Activated CD8-positive, alpha-beta T cell treated with anti-CD3 and anti-CD28 coated beads, Interleukin-2, amount 10 ng/mL, durations not matched to agents 7 days and 5 days (primary cell): ENCODE results near the gene ZNF429. TPM values are rescaled to one million over a fixed set of nuclear protein-coding genes. Genes with fewer than 3 reads are reported as not detected.
A peak's percentile ranks its signal among the peaks of the same experiment; 100 is the strongest.
"Not testable (repeated sequence)": the region's sequence is repeated elsewhere in the genome, so short reads cannot be mapped to it uniquely, and the experiment has no call there.

Source experiments
- ATAC-seq: fragments of 150-1000 bp; cut with Tn5 transposase; one replicate; pipeline ENCODE4 v1.10.0; 2021; ENCODE audit warnings: moderate library complexity
- CTCF ChIA-PET: fragments of 350-600 bp; sonication (Branson Sonifier 250); formaldehyde crosslinking; loops from one replicate; lab custom pipeline; 2021; ENCODE audit warnings: antibody characterized with exemption; lab: Charles Lee
- POLR2A ChIA-PET: fragments of 350-600 bp; sonication (Branson Sonifier 250); formaldehyde crosslinking; loops from one replicate; lab custom pipeline; 2021; ENCODE audit warnings: antibody characterized with exemption; lab: Charles Lee
- DNase-seq: peaks from one replicate; pipeline ENCODE4 v3.0.0-alpha.2; 2020
- H3K27ac Mint-ChIP-seq: one replicate; pipeline ENCODE4 v1.8.0; 2021; ENCODE audit warnings: mild to moderate bottlenecking, mixed read lengths
- H3K27me3 Mint-ChIP-seq: one replicate; pipeline ENCODE4 v1.8.0; 2021; ENCODE audit warnings: low read depth, mixed read lengths
- H3K36me3 Mint-ChIP-seq: one replicate; pipeline ENCODE4 v1.8.0; 2021; ENCODE audit warnings: low read depth, mixed read lengths
- H3K4me1 Mint-ChIP-seq: one replicate; pipeline ENCODE4 v1.8.0; 2021; ENCODE audit warnings: low read depth, mixed read lengths
- H3K4me3 Mint-ChIP-seq: one replicate; pipeline ENCODE4 v1.8.0; 2021; ENCODE audit warnings: mild to moderate bottlenecking, mixed read lengths
- H3K9me3 Mint-ChIP-seq: one replicate; pipeline ENCODE4 v1.8.0; 2022; ENCODE audit warnings: mixed read lengths; ENCODE audit not compliant: insufficient read depth
- total RNA-seq, 2 experiments: library from RNA; stranded (reverse); gene quantifications; one replicate each; pipeline ENCODE4 v1.2.3, GENCODE V29; 2021

Gene ZNF429
- total RNA-seq, 2 experiments from 2014 or later: 13.0 to 14.0 TPM

DNA sequence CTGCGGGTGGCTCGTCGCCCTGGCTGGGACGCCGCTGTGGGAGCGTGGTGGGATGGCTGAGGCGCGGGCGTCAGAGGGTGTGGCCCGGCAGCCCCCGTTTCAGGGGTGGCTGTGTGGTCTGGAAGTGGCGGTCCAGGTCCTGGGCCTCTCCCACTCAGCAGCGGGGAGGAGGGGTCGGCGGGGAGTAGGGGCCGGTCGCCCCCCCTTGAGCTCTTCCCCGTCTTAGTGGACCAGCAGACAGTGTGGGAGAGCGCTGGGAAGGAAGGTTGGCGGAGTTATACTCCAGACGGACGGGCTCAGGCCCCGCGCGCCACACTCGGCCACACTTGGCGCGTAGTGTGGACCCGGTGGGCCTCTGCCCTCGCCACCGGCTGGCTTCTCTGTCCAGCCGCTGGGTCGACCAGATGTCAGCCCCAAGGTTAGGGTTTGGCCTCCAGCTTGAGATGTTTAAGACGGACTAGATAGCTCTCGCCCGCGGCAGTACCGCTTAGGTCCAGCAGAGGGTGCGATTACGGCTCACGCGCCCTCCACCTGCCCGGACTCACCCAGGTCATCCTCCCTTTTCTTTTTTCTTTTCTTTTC is 21.7 kb upstream of the ZNF429 start:
- Mint-ChIP-seq H3K4me3 (no peak overlapping the region), H3K27ac (no peak overlapping the region), H3K9me3 (peaks cover 3% of the 10 kb centered on the region), H3K27me3 (no peaks in the 10 kb centered on the region), H3K4me1 (peaks cover 2% of the 10 kb centered on the region), H3K36me3 (peaks cover 28% of the 10 kb centered on the region)
- no peak for ATAC-seq
- ChIA-PET POLR2A (interaction anchor here (0.9 kb wide), 1 partner anchor 296 kb away, joined by 3 read pairs; no protein-coding TSS in a partner anchor), CTCF (interaction anchor here (0.7 to 2.0 kb wide), 7 partner anchors 9 to 296 kb away, joined by 3 to 12 read pairs (median 3); partner anchors contain the start of gene ZNF429)
- peak; percentile 64 for DNase-seq

DNA sequence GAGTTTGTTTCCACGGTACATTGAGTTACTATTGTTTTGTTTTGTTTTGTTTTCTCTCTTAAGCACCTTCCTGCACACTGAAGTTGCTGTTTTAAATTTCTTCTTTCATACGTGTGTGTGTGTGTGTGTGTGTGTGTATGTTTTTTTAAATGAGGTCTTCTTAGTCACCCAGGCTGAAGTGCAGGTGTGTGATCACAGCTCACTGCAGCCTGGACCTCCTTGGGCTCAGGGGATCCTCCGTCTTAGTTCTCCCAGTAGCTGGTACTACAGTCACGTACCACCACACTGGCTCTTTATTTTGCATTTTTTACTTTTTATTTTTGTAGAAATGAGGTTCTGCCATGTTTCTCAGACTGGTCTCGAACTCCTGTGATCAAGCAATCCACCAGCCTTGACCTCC is 20.8 kb upstream of the ZNF429 start:
- Mint-ChIP-seq H3K4me1 (peaks cover 2% of the 10 kb centered on the region), H3K9me3 (peaks cover 3% of the 10 kb centered on the region), H3K27ac (no peak overlapping the region), H3K27me3 (no peaks in the 10 kb centered on the region), H3K4me3 (no peak overlapping the region), H3K36me3 (peaks cover 30% of the 10 kb centered on the region)
- ATAC-seq (no peak), DNase-seq (no peak)
- ChIA-PET CTCF (interaction anchor here (1.5 kb wide), 1 partner anchor 85 kb away, joined by 3 read pairs; no protein-coding TSS in a partner anchor), POLR2A (interaction anchor here (0.9 kb wide), 1 partner anchor 21 kb away, joined by 3 read pairs; the partner anchor contains the start of gene ZNF429)

DNA sequence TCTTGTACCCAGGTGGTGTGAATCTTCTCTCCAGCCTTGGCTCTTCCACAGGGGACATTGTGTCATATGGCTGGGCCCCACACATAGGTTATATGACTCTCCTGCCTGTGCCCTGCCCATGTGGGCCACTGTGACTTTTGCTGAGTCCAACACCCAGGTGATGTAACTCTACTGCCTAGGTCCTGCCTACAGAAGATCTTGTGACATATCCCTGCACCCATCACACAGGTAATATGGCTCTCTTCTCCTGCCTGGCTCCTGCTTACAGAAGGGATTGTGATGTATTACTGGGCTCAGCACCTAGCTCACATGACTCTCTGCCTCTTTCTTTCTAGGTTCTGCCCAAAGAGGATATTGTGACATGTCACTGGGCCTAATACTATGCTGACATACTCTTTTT is 19.5 kb upstream of the ZNF429 start:
- no peaks in the 10 kb centered on the region for H3K27me3 Mint-ChIP-seq
- POLR2A ChIA-PET: no interaction called here

DNA sequence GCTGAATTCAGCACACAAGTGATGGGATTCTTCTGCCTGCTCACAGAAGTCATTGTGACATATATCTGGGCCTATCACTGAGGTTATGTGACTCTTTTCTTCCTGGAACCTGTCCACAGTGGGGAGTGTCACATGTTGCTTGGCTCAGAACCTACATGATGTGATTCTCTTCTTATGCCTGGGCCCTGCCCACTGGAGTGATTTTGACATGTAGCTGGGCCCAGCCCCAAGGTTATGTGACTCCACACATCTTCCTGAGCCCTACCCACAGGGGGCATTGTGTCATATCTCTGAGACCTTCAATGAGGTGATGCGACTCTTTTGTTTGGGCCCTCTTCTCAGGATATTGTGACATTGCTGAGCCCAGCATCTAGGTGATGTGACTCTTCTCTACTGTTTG is 17.4 kb upstream of the ZNF429 start:
- ChIA-PET CTCF (no interaction called here), POLR2A (no interaction called here)
- peaks cover 36% of the 10 kb centered on the region for H3K36me3 Mint-ChIP-seq
- H3K4me3 Mint-ChIP-seq: no peak overlapping the region
- H3K9me3 Mint-ChIP-seq: peaks cover 3% of the 10 kb centered on the region
- H3K27me3 Mint-ChIP-seq: no peaks in the 10 kb centered on the region
- H3K27ac Mint-ChIP-seq: no peak overlapping the region
- H3K4me1 Mint-ChIP-seq: no peaks in the 10 kb centered on the region
- DNase-seq: no peak
- ATAC-seq: no peak

More for the DNA sequence above, 19.5 kb upstream of the ZNF429 start:
- Mint-ChIP-seq H3K9me3 (peaks cover 3% of the 10 kb centered on the region), H3K4me1 (peaks cover 2% of the 10 kb centered on the region), H3K4me3 (no peak overlapping the region), H3K36me3 (peaks cover 42% of the 10 kb centered on the region), H3K27ac (no peak overlapping the region)
- no peak for DNase-seq
- no peak for ATAC-seq
- CTCF ChIA-PET: no interaction called here

DNA sequence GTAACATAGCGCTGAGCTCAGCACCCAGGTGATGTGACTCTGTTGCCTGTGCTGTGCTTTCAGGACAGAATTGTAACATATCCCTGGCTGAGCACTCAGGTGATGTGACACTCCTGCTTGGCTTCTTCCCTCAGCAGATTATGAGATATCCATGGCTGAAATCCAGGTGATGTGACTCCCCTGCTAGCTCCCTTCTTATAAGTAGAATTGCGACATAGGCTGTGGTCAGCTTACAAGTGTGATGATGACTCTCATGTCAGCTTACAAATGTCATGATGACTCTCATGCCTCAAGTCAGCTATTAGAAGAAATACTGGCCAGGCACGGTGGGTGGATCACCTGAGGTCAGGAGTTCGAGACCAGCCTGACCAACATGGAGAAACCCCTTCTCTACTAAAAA is 14.3 kb upstream of the ZNF429 start:
- Mint-ChIP-seq H3K4me1 (no peaks in the 10 kb centered on the region), H3K9me3 (no peaks in the 10 kb centered on the region), H3K36me3 (peaks cover 47% of the 10 kb centered on the region), H3K4me3 (no peak overlapping the region), H3K27me3 (no peaks in the 10 kb centered on the region), H3K27ac (no peak overlapping the region)
- ChIA-PET POLR2A (interaction anchor here (0.7 kb wide), 1 partner anchor 15 kb away, joined by 3 read pairs; no protein-coding TSS in a partner anchor), CTCF (no interaction called here)
- no peak for ATAC-seq
- DNase-seq: no peak

DNA sequence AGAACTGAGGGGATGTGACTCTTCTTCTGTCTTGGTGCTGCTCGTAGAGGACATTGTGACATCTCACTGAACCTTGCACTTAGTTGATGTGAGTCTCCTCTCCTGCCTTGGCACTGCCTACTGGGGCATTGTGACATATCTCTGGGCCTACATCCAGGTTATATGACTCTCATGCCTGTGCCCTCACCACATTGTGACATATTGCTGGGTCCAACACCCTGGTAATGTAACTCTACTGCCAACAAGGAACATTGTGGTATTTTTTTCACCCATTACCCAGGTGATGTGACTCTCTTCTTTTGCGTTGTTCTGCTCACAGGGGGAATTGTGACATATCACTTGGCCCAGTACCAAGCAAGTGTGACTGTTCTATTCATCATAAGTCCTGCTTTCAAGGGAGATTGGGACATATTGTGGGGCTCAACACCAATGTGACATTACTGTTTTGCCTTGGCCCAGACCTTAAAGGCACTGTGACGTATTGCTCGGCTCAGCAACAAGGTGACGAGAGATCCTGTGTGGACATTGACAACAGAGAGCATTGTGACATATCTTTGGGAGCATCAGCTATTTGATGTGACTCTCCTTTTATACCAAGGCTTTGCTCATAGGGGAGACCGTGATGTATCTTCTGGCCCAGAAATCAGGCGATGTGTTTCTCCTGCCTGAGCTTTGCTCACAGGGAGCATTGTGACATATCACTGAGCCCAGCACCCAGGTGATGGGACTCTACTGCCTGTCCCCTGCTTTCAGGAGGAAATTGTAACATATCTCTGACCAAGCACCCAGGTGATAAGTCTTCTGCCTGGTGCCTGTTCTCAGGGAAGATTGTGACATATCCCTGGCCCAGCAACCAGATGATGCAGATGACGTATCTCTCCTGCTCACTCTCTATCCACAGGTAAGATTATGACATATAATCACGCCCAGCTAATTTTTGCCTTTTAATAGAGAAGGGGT is 12.2 kb upstream of the ZNF429 start:
- H3K27me3 Mint-ChIP-seq: no peaks in the 10 kb centered on the region
- H3K4me3 Mint-ChIP-seq: no peak overlapping the region
- H3K27ac Mint-ChIP-seq: no peak overlapping the region
- ATAC-seq (no peak), DNase-seq (no peak)
- H3K4me1 Mint-ChIP-seq: no peaks in the 10 kb centered on the region
- ChIA-PET CTCF (interaction anchor here (2.4 kb wide), 1 partner anchor 12 kb away, joined by 7 read pairs; the partner anchor contains the start of gene ZNF429), POLR2A (no interaction called here)
- no peaks in the 10 kb centered on the region for H3K9me3 Mint-ChIP-seq
- H3K36me3 Mint-ChIP-seq: peaks cover 55% of the 10 kb centered on the region

DNA sequence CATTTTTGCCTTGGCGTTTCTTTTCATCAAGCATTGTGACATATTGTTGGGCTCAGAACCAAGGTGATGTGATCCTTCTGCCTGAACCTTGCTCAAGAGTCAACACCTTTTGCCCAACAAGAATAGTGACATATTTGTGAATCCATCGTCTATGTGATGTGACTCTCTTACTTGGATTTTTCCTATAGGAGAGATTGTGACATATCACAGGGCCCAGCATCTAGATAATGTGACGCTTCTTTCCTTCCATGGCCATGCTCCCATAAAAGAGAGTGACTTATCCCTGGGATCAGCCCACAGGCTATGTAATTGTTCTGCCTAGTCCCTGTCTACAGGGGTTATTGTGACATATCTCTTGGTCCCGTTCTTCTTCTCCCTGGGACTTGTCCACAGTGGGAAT is 8.5 kb upstream of the ZNF429 start:
- H3K36me3 Mint-ChIP-seq: peaks cover 47% of the 10 kb centered on the region
- H3K4me1 Mint-ChIP-seq: no peaks in the 10 kb centered on the region
- ATAC-seq (no peak), DNase-seq (no peak)
- ChIA-PET POLR2A (no interaction called here), CTCF (no interaction called here)
- no peak overlapping the region for H3K27ac Mint-ChIP-seq
- no peak overlapping the region for H3K4me3 Mint-ChIP-seq
- H3K9me3 Mint-ChIP-seq: no peaks in the 10 kb centered on the region
- H3K27me3 Mint-ChIP-seq: no peaks in the 10 kb centered on the region

DNA sequence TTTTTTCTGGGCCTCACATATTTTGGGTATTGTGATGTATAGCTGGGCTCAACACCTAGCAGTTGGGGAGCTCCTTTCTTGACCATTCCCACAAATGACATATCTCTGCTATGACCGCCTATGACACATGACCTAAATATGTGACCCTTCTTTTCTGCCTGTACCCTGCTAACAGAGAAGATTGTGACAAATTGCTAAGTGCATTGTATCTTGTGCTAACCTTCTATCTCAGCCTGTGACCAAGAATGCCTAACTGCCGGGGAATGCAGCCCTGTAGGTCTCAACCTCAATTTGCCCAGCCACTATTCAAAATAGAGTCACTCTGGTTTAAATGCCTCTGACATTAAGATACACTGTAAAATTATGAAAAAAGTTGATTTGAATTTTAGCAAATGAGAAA is 6.8 kb upstream of the ZNF429 start:
- Mint-ChIP-seq H3K4me1 (no peaks in the 10 kb centered on the region), H3K9me3 (no peaks in the 10 kb centered on the region), H3K27me3 (no peaks in the 10 kb centered on the region), H3K36me3 (peaks cover 47% of the 10 kb centered on the region), H3K4me3 (no peak overlapping the region), H3K27ac (no peak overlapping the region)
- POLR2A ChIA-PET: no interaction called here
- ATAC-seq (no peak), DNase-seq (no peak)
- CTCF ChIA-PET: no interaction called here

DNA sequence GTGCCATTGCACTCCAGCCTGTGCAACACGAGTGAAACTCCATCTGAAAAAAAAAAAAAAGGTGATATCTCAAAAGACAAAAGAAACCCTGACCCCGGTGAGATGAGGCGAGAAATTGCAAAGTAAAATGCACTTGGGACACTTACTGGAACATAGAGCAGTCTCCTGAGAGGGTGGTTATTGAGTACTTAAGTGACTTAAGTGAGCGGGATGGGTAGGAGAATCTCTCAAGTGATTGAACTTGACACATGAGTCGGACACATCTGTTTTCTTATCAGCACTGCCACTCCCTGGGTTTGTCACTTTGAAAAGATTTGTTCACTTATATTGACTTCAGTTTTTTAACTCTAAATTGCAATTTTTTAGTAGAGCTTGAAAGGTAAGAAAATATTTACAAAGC is 2.8 kb downstream of the ZNF429 start:
- Mint-ChIP-seq H3K9me3 (peaks cover 11% of the 10 kb centered on the region), H3K4me3 (no peak overlapping the region), H3K27ac (no peak overlapping the region), H3K36me3 (peaks cover 52% of the 10 kb centered on the region), H3K4me1 (peaks cover 28% of the 10 kb centered on the region), H3K27me3 (no peaks in the 10 kb centered on the region)
- ATAC-seq (no peak), DNase-seq (no peak)
- POLR2A ChIA-PET: interaction anchor here (0.6 kb wide), 1 partner anchor 481 kb away, joined by 3 read pairs; no protein-coding TSS in a partner anchor
- CTCF ChIA-PET: no interaction called here

DNA sequence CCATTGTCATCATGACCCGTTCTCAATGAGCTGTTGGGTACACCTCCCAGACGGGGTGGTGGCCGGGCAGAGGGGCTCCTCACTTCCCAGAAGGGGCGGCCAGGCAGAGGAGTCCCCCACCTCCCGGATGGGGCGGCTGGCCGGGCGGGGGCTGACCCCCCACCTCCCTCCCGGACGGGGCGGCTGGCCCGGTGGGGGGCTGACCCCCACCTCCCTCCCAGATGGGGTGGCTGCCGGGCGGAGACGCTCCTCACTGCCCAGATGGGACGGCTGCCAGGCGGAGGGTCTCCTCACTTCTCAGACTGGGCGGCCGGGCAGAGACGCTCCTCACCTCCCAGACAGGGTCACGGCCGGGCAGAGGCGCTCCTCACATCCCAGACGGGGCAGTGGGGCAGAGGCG is 5.7 kb downstream of the ZNF429 start:
- POLR2A ChIA-PET, H3K4me3 Mint-ChIP-seq, H3K27ac Mint-ChIP-seq, DNase-seq, H3K27me3 Mint-ChIP-seq, CTCF ChIA-PET, ATAC-seq: not testable (repeated sequence)
- peaks cover 61% of the 10 kb centered on the region for H3K36me3 Mint-ChIP-seq
- peaks cover 25% of the 10 kb centered on the region for H3K9me3 Mint-ChIP-seq
- H3K4me1 Mint-ChIP-seq: peaks cover 20% of the 10 kb centered on the region

DNA sequence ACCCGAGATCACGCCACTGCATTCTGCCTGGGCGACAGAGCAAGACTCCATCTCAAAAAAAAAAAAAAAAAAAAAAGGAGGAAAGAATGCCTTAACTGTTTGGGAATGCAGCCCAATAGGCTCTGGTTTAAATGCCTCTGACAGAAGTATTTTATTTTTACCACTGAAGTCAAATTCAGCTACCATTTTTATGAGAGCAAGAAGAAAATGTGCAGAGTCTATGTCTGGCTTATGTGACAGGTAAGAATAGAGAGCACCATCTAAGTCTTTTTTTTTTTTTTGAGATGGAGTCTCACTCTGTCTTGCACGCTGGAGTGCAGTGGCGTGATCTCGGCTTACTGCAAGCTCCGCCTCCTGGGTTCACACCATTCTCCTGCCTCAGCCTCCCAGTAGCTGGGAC is 7.2 kb downstream of the ZNF429 start:
- H3K27ac Mint-ChIP-seq, H3K4me1 Mint-ChIP-seq, H3K27me3 Mint-ChIP-seq, H3K4me3 Mint-ChIP-seq, DNase-seq, ATAC-seq, CTCF ChIA-PET: not testable (repeated sequence)
- H3K9me3 Mint-ChIP-seq: peaks cover 39% of the 10 kb centered on the region
- POLR2A ChIA-PET: interaction anchor here (0.6 kb wide), 2 partner anchors 8 to 274 kb away, joined by 3 read pairs; no protein-coding TSS in a partner anchor
- H3K36me3 Mint-ChIP-seq: peaks cover 62% of the 10 kb centered on the region

DNA sequence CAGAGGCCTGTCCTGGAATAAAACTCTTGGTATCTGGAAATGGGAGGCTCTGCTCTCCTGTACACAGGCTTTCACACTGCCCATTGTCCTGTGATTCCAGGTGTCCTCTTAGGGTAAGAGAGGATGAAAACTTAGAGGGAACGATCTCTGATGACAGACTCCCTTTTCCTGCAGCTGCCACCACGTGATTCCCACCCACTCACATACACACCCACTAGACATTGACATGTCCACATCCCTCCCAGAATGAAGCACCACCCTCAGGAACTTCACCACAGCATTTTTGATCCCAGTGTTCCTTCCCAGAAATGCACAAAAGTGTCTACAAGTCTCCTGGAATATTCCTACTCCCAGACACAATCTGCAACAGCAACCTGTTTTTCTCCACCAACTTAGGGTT is 8.2 kb downstream of the ZNF429 start:
- DNase-seq (no peak), ATAC-seq (no peak)
- ChIA-PET POLR2A (no interaction called here), CTCF (no interaction called here)
- Mint-ChIP-seq H3K4me1 (peaks cover 5% of the 10 kb centered on the region), H3K27me3 (no peaks in the 10 kb centered on the region), H3K9me3 (peaks cover 43% of the 10 kb centered on the region), H3K27ac (no peak overlapping the region), H3K36me3 (peaks cover 58% of the 10 kb centered on the region), H3K4me3 (no peak overlapping the region)
